HepG2 (cell line): ENCODE measurements around the gene GPR158. TPM values are rescaled to one million over a fixed set of nuclear protein-coding genes. Genes with fewer than 3 reads are reported as not detected.

Source experiments
- ATAC-seq: fragments of 200-7000 bp; cut with Tn5 transposase; 3 replicates; pipeline ENCODE4 v1.9.1; 2020; ENCODE audit warnings: mild to moderate bottlenecking, moderate library complexity
- BruUV-seq: library from RNA; stranded (reverse); fragments of 400-500 nt; replicated peaks from 2 replicates; lab custom pipeline; 2021; lab: Mats Ljungman, UMichigan
- CTCF ChIA-PET: fragments of 300-600 bp; formaldehyde crosslinking; extraction: SDS; loops from one replicate; lab custom pipeline; 2021; ENCODE audit warnings: low total read pairs, inconsistent platforms, low intra/inter-chr PET ratio; lab: Yijun Ruan, JAX
- POLR2A ChIA-PET: fragments of 350-600 bp; sonication (Branson Sonifier 250); formaldehyde crosslinking; loops from one replicate; lab custom pipeline; 2020; ENCODE audit warnings: antibody characterized with exemption, inconsistent platforms; lab: Yijun Ruan, JAX
- DNase-seq: peaks from one replicate; pipeline ENCODE4 v3.0.0-alpha.2; 2015; ENCODE audit warnings: low spot score
- FAIRE-seq: peaks from 3 replicates; lab custom pipeline; 2011; peaks lifted over from hg19 to GRCh38; lab: Jason Lieb, UNC
- H2AFZ ChIP-seq: one replicate; pipeline ENCODE4 v1.6.1; 2011; ENCODE audit warnings: low read length, inconsistent platforms
- H3K27ac ChIP-seq: fragments of 300-600 bp; 3 replicates; pipeline ENCODE4 v1.8.0; 2011; ENCODE audit warnings: mixed run types, mild to moderate bottlenecking, mixed read lengths, low read length, inconsistent platforms; ENCODE audit not compliant: insufficient read depth; ENCODE audit errors: extremely low read length
- H3K27me3 ChIP-seq, 2 experiments: fragments of 200-600 bp in 1 of 2; 2 replicates in 1 of 2; 3 replicates in 1 of 2; pipeline versions ENCODE4 v1.6.0 to v1.8.0; 2011; ENCODE audit warnings: low read length in 2 of 2, mild to moderate bottlenecking in 2 of 2, moderate library complexity in 2 of 2, inconsistent platforms in 1 of 2; ENCODE audit not compliant: insufficient read depth in 2 of 2, control insufficient read depth in 1 of 2
- H3K36me3 ChIP-seq, 2 experiments: fragments of 200-600 bp in 1 of 2; replicated peaks in 1 of 2; 2 replicates in 1 of 2; 3 replicates in 1 of 2; pipeline versions ENCODE4 v1.5.1 to v1.8.0; 2011; ENCODE audit warnings: low read length in 2 of 2, inconsistent platforms in 1 of 2; ENCODE audit not compliant: insufficient read depth in 2 of 2, control insufficient read depth in 1 of 2
- H3K4me1 ChIP-seq: 2 replicates; pipeline ENCODE4 v1.5.1; 2012; ENCODE audit warnings: low read length, inconsistent platforms; ENCODE audit not compliant: insufficient read depth
- H3K4me2 ChIP-seq: 2 replicates; pipeline ENCODE4 v1.6.0; 2011; ENCODE audit warnings: low read depth, low read length, inconsistent platforms
- H3K4me3 ChIP-seq, 3 experiments: fragments of 200-600 bp in 1 of 3; sonication (generic), shearing (Covaris generic) in 1 of 3; replicated peaks in 1 of 3; 2 replicates each; pipeline ENCODE4 v1.5.1; 2011 to 2016; ENCODE audit warnings: low read length in 3 of 3, inconsistent platforms in 2 of 3, low read depth in 2 of 3, mild to moderate bottlenecking in 2 of 3, control low read depth in 1 of 3, mixed read lengths in 1 of 3; ENCODE audit not compliant: insufficient read depth in 1 of 3
- H3K79me2 ChIP-seq: one replicate; pipeline ENCODE4 v1.6.1; 2011; ENCODE audit warnings: low read length, inconsistent platforms; ENCODE audit not compliant: insufficient read depth
- H3K9ac ChIP-seq: 2 replicates; pipeline ENCODE4 v1.6.0; 2011; ENCODE audit warnings: mild to moderate bottlenecking, low read depth, low read length, inconsistent platforms; ENCODE audit not compliant: insufficient read depth
- H3K9me3 ChIP-seq: 2 replicates; pipeline ENCODE4 v1.5.1; 2012; ENCODE audit warnings: mild to moderate bottlenecking, low read length
- H4K20me1 ChIP-seq: 2 replicates; pipeline ENCODE4 v1.6.0; 2011; ENCODE audit warnings: inconsistent platforms, mild to moderate bottlenecking, low read length, moderate library complexity; ENCODE audit not compliant: insufficient read depth
- GLI4 ChIP-seq: sonication (generic); formaldehyde crosslinking; IDR thresholded peaks from 2 replicates; pipeline ENCODE4 v1.5.1; 2020; ENCODE audit warnings: missing genetic modification reagents, mild to moderate bottlenecking, moderate library complexity, borderline replicate concordance
- HNRNPK ChIP-seq: fragments of 200-400 bp; formaldehyde crosslinking; IDR thresholded peaks from 2 replicates; pipeline ENCODE4 v1.6.1; 2018; ENCODE audit warnings: low read length, low read depth, moderate library complexity, mild to moderate bottlenecking; ENCODE audit not compliant: poor library complexity, severe bottlenecking
- PCBP2 ChIP-seq: fragments of 200-400 bp; formaldehyde crosslinking; optimal IDR thresholded peaks from 2 replicates; pipeline ENCODE3; 2018; ENCODE audit warnings: low read length, low read depth; ENCODE audit not compliant: poor library complexity, severe bottlenecking
- ZKSCAN1 ChIP-seq: fragments of 150-350 bp; IDR thresholded peaks from 2 replicates; pipeline ENCODE4 v1.6.1; 2014; ENCODE audit warnings: low read length
- ZNF30 ChIP-seq: sonication (generic); formaldehyde crosslinking; IDR thresholded peaks from 2 replicates; pipeline ENCODE4 v1.5.0; 2020; ENCODE audit warnings: mild to moderate bottlenecking, missing genetic modification reagents
- ZNF703 ChIP-seq: sonication (generic); formaldehyde crosslinking; IDR thresholded peaks from 2 replicates; pipeline ENCODE4 v1.5.1; 2020; ENCODE audit warnings: missing genetic modification reagents, mild to moderate bottlenecking, moderate library complexity, borderline replicate concordance
- WGBS: methylation state at CpG from one replicate; pipeline ENCODE4 v1.1.6; 2017; ENCODE audit warnings: low lambda C conversion rate; 5-methylcytosine and 5-hydroxymethylcytosine counted together
- in situ Hi-C: cut with HindIII; loops from 2 replicates; pipeline ENCODE4 v1.10.0; 2017; ENCODE audit warnings: low pct_unique_long_range_greater_than_20kb; ENCODE audit not compliant: extremely low pct_ligation_motif_present
- intact Hi-C: fragments of 100-400 bp; cut with micrococcal nuclease; formaldehyde crosslinking; loops from one replicate; pipeline ENCODE4 v1.10.0; 2022; ENCODE audit not compliant: unreplicated experiment
- polyA plus RNA-seq, 8 experiments: library from polyadenylated mRNA; depleted of rRNA in 3 of 8; stranded (reverse) in 7 of 8; unstranded in 1 of 8; fragments of >200 nt; fragmentation: Illumina TruSeq in 4 of 8; extraction: Trizol in 4 of 8; gene quantifications; 2 replicates each; pipeline versions ENCODE4 v1.2.1 to v1.2.3, GENCODE V29; 2011 to 2016; ENCODE audit warnings: low read depth in 4 of 8, missing spikeins in 1 of 8, mixed read lengths in 1 of 8; ENCODE audit not compliant: insufficient read depth in 1 of 8
- total RNA-seq, 5 experiments: library from RNA; depleted of rRNA; stranded (reverse); fragments of >200 nt; fragmentation: Illumina TruSeq; extraction: Trizol; gene quantifications; 2 replicates each; pipeline ENCODE4 v1.2.3, GENCODE V29; 2016; ENCODE audit warnings: low read depth in 1 of 5
- TF ChIP-seq, protein P1 (sequence below): sonication (generic); formaldehyde crosslinking; conservative IDR thresholded peaks from 2 replicates; pipeline ENCODE4 v1.8.0; 2022; ENCODE audit warnings: missing genetic modification reagents

Gene GPR158
- total and polyA plus RNA-seq, 2 of the 13 experiments (the other 11 are each of a cell fraction or from before 2014, with no cell fraction given), result not detected

DNA sequence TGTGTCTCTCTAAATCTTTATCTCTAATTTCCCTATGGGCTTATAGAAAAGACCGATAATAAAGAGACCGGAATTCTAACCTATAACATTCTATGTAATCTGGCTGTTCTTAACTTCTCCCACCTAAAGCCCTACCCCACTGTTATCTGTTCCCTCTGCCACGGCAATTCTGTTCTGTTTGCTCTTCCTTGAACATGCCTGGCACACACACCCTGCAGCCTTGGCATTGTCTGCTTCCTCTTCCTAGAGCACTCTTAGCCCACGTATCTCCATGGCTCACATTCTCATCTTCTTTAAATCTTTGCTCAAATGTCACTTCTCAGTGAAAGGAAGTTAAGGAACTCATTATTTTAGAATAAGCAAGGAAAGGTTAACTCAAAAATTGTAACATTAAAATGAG, 309.2 kb downstream of the GPR158 start (continued):
- TF ChIP-seq ZNF30 (CRISPR knock-in tag), result no peak
- TF ChIP-seq, protein P1, sequence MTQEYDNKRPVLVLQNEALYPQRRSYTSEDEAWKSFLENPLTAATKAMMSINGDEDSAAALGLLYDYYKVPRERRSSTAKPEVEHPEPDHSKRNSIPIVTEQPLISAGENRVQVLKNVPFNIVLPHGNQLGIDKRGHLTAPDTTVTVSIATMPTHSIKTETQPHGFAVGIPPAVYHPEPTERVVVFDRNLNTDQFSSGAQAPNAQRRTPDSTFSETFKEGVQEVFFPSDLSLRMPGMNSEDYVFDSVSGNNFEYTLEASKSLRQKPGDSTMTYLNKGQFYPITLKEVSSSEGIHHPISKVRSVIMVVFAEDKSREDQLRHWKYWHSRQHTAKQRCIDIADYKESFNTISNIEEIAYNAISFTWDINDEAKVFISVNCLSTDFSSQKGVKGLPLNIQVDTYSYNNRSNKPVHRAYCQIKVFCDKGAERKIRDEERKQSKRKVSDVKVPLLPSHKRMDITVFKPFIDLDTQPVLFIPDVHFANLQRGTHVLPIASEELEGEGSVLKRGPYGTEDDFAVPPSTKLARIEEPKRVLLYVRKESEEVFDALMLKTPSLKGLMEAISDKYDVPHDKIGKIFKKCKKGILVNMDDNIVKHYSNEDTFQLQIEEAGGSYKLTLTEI, result no peak
- TF ChIP-seq ZKSCAN1, result no peak
- TF ChIP-seq GLI4, result no peak

DNA sequence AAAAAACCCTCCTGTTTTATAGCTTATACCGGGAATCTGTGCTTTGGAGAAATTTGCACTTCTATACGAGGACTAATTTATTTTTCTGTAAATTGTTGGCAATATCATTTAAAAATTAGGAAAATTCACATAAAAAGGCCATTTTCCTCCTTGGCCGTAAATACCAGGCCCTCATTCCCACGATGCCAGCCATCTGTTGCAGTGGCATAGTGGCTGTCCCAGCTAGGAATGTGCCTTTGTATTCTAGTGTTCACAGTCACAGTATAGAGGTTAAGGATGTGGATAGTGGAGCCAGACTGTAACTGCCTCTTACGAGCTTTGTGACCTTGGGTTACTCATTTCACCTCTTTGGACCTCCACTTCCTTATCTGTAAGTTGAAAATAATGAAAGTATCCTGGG, 312.5 kb downstream of the GPR158 start:
- whole genome bisulfite sequencing, result 12% methylated on average over 5 of the region's 5 CpGs
- Histone ChIP-seq H3K27me3 (peaks cover 0 to 6% of the 10 kb centered on the region in 2 experiments; a peak in 2 of 5 replicates), H3K4me3 (no peak overlapping the region), H3K4me1 (no peaks in the 10 kb centered on the region), H4K20me1 (no peaks in the 10 kb centered on the region), H3K27ac (no peak overlapping the region), H3K4me2 (no peak overlapping the region), H3K36me3 (no peaks in the 10 kb centered on the region), H3K79me2 (no peaks in the 10 kb centered on the region), H3K9ac (no peak overlapping the region), H2AFZ (no peak overlapping the region), H3K9me3 (no peaks in the 10 kb centered on the region)
- no peak for TF ChIP-seq ZNF703 (CRISPR knock-in tag)
- no peak for TF ChIP-seq PCBP2
- no peak for TF ChIP-seq HNRNPK
- no peak for DNase-seq
- ChIA-PET CTCF (no interaction called here), POLR2A (no interaction called here)
- ATAC-seq, result no peak
- intact Hi-C loops, result no loop called here
- BruUV-seq, result no TSS peak
- FAIRE-seq, result no peak
- in situ Hi-C loops, result no loop called here
